GM18519 (cell line): ENCODE results near the gene TBL1X.
A peak's percentile ranks its signal among the peaks of the same experiment; 100 is the strongest.

ENCODE experiments used
- ATAC-seq: cut with Tn5 transposase; IDR thresholded peaks from one replicate; pipeline ENCODE4 v1.9.1; 2021; ENCODE audit warnings: mild to moderate bottlenecking, moderate library complexity; ENCODE audit not compliant: unreplicated experiment, low FRiP score

TBL1X gene

DNA sequence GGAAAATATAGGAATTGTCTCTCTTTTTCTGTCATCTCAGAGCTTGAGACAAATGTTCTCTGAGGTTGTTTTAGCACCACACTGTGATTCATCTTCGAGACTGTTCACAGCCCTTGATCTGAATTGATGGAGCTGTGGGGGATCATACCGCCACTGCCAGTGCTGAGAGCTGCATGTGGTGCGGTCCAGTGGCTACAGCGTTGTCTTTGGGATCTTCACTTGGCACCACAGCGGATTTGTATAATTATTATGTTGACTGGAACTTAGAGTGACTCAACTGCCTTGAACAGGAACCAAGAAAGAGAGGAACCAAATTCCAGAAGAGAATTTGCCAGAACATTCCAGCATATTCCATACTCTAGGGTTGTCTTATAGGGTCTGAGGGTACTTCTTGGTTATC is 29.1 kb downstream of the TBL1X start:
- no peak for ATAC-seq

DNA sequence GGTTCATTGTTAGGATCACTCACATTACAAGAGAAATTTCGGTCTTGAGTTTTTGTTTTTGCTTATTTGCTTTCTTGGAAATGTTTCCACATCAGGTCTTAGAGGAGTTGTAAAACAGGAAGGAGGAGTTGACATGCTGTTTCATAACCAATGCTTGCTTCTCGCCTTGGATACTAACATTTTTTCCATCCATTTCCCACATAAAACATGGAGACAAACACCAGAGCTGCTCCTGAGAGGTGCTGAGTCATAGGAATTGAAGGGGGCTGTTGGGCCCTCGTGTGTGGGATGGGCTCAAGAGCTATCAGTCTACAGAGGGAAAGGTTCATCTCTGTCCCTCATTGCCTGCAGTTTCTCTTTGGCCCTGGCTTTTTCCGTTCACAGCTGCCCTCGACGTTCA is 29.9 kb downstream of the TBL1X start:
- no peak for ATAC-seq

- no peak for ATAC-seq
Measured at GRCh38 chrX:9495496-9495895, 30.6 kb downstream of the TBL1X start.

- ATAC-seq = no peak
Measured at GRCh38 chrX:9498236-9498635, 33.4 kb downstream of the TBL1X start.

DNA sequence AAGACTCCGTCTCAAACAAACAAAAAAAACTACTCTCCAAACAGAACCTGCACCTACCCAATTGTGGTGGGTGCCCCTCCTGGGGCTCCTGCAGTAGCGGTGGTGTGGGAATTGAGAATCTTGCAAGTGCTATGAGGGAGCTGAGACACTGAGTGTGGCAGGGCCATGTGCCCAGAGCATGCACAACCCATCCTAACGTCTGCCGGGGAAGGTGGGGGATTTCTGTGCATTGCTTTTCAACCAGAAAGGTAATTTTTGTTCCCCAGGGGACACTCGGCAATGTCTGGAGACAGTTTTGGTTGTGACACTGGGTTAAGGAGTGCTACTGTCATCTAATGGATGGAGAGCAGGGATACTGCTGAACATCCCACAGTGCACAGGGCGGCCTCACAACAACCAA is 35.7 kb downstream of the TBL1X start:
- ATAC-seq = no peak

DNA sequence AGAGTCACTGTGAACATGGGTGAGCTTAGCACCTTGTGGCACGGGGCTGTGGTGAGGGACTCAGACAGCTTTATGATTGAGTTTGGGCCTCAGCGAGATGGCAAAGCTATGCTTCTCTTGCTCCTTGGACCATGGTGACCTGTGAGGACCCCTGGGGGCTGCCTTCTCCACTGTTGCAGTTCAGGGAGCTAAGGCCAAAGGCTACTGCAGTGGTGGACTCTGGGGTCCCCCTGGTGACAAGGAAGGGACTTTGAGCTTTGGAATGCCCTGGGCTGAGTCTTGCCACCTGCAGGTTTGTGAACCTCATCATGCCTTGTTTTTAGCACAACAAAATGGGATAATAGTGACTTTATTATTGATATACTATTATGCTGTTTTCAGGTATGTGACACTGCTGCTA is 36.5 kb downstream of the TBL1X start:
- no peak for ATAC-seq

GRCh38 chrX:9503261-9503660 is 38.4 kb downstream of the TBL1X start:
- no peak for ATAC-seq

DNA sequence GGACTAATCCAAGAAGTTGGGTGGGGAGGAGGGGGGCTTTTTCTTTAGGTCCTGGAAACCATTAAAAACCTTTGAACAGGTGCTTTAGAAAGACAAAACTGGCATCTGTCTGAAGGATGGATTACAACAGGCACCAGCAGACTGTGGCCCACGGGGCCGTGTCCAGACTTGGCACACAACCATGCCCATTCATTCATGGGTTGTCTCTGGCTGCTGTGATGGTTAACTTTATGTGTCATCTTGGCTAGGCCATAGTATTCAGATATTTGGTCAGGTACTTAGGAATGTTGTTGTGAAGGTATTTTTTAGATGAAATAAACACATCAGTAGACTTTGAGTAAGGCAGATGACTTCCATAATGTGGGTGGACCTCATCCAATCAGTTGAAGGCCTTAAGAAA is 45.5 kb downstream of the TBL1X start:
- no peak for ATAC-seq

DNA sequence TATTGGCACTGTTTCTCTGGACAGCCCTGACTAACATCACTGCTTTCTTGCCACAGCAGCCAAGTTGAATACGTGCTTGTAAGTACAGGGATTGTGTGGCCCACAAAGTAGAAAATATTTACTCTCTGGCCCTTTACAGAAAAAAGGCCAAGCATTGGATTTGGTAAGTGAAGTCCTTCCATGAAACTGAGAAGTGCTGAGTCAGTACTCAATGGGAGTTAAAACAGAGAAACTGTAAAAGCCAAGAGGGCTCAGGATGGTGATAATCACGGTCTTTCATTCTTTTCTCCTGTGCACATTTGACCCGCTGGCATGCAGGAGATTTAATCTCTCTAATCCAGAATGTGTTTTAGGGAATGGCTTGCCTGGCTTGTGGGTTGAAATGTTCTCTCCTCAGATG is 46.1 kb downstream of the TBL1X start:
- no peak for ATAC-seq

- ATAC-seq = no peak
Measured at GRCh38 chrX:9515489-9515888, 50.6 kb downstream of the TBL1X start.

DNA sequence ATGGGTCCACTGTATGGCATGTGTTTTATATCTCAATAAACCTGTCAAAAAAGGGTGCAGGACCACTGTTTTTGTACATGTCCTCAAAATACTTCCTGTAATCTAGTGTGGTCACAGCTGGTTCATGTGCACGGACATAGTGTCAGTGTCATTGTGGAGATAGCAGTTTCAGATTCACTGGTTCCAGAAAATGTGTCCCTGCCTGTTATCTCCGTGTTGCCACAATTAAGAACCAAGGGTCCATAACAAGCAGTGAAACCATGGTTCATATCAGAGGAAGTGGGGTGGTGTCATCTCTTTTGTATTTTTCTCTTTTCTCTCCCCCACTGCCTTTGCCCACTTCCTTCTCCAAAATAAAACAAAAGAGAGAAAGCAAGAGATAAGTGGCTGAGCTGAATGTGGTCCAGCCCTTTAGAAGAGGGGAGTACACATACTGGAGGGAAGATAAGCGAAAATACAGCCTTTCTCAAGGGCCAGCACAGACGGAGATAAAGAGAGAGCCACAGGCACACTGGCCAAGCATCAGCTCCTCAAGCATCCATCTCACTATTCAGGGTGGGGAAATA is 51.2 kb downstream of the TBL1X start:
- ATAC-seq = peak; percentile 69

DNA sequence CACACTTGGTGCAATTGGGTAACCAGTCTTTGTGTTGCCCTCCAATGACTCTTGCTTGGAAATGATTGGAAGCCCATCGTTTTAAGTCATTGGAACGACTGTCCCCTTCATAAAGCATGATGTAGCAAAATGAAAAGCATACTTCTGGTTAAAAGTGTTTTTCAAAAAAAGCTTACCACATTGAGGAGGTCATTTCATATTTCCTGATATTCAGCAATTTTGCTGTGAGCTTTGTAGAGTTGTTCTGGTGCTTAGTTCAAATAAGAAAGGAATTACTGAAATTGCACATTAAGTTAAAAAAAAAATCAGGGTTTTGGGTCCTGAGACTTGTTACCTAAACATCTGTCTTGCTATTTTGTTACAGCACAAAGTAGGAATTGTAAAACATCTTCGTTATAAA is 51.8 kb downstream of the TBL1X start:
- no peak for ATAC-seq

GRCh38 chrX:9518051-9518450 is 53.2 kb downstream of the TBL1X start:
- ATAC-seq = no peak

DNA sequence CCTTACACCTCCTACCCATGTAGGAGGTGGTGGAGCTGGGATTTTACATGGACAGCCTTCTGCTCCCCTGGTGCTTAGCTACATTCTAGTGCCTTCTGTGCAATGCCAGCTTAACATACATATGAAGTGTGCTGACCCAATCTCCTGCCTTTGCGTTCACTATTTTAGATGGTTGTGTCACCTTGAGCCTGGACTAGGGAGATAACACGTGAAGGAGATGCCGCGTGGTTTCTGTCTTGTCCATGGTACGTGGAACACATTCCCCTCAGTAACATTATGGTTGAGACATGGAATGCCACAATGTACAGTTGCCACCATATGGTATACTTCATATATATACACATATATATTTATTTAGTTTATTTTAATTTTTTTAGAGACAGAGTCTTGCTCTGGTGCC is 54.0 kb downstream of the TBL1X start:
- no peak for ATAC-seq

GRCh38 chrX:9519546-9520216 is 54.8 kb downstream of the TBL1X start:
- ATAC-seq = no peak

DNA sequence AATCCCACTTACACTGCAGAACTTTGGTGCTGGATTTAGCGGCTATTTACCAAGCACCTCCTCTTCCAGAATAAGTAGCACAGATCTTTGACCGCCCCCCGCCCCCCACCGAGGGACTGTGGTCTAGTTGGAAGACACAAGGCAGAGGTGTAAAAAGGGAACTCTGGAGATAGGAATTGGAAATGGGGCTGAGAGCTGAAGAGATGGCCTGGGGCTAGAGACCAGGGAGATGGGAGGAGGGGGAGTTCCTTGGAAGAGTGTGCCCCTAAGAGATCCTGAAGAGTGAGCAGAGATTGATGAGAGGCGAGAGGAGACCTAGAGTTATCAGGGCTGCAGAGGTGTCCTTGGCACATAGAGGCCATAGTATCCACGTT is 55.3 kb downstream of the TBL1X start:
- ATAC-seq = no peak

DNA sequence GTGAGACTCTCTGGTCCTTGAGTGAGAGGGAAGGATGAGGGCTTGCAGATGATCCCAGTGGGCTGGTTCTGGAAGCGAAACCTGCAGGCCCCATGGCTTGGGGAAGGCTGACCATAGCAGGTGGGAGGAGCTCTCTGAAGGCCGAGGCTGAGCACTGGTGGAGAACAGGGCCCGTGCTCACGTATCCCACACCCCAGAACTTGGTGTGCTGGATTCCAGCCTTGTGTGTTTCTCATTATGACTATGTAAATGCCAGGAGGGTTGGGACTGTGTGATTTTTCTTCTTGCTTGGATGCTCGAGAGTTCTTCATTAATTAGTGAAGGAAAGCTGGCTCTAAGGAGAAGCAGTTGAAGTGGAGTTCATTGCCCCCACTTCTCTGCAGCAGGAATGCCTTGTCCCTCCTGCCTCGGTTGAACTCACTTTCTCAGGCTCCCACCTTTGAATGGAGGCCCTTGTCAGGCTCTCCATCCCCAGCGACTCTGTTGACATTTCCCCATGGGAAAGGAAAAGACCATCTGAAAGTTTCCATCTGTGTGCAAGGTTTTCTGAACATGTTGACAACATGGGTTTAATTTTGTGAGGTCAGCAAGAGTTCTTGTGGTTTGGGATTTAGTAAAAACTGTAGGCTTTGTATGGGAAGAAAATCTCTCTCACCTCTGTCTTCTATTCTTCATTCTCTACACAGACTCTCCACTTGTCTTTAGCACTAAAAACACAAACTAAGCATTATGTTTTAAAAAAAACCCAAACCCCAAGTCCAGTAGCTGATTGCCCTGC is 57.7 kb downstream of the TBL1X start:
- ATAC-seq = no peak

GRCh38 chrX:9525511-9526248 is 60.8 kb downstream of the TBL1X start:
- ATAC-seq = peak; percentile 40

DNA sequence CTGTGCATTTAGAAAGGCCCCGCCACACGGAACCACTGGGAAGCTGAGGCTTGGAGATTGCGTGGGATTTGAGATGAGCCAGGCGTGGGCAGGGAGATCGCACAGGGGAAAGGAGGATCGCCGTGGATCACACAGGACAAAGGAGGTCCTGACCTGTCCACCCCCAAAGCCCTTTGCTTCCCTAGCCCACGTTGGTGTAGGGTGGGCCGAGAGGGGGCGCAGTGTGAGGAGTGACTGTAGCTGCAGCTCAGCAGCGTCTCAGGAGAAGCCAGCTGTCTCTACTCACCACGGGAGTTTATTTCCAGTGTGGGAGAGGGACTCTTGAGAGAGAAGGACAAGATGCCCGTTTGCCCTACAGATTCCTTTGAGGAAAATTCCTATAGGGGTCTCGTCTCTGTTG is 62.1 kb downstream of the TBL1X start:
- no peak for ATAC-seq

GRCh38 chrX:9528498-9528897 is 63.6 kb downstream of the TBL1X start:
- no peak for ATAC-seq

GRCh38 chrX:9529223-9529622 is 64.4 kb downstream of the TBL1X start:
- no peak for ATAC-seq
